Immature natural killer cell (primary cell): Measurements from ENCODE around the gene ITPR2. TPM values are rescaled to one million over a fixed set of nuclear protein-coding genes. Genes with fewer than 3 reads are reported as not detected.

Experiments used
- DNase-seq, 3 donors: peaks; one replicate each; pipeline ENCODE4 v3.0.0; 2022; ENCODE audit warnings: mixed read lengths in 1 of 3
- H3K27ac Mint-ChIP-seq, 6 donors: one replicate each; pipeline ENCODE4 v1.8.0; 2020; ENCODE audit warnings: mixed read lengths in 6 of 6, mild to moderate bottlenecking in 5 of 6, inconsistent platforms in 4 of 6, moderate library complexity in 3 of 6
- H3K27me3 Mint-ChIP-seq, 3 donors: one replicate each; pipeline ENCODE4 v1.8.0; 2020 to 2021; ENCODE audit warnings: low read depth in 3 of 3, mild to moderate bottlenecking in 3 of 3, mixed read lengths in 3 of 3, moderate library complexity in 3 of 3, inconsistent platforms in 1 of 3
- H3K36me3 Mint-ChIP-seq, 3 donors: one replicate each; pipeline ENCODE4 v1.8.0; 2020; ENCODE audit warnings: mixed read lengths in 3 of 3, inconsistent platforms in 2 of 3, mild to moderate bottlenecking in 2 of 3
- H3K4me1 Mint-ChIP-seq, 2 donors: one replicate each; pipeline ENCODE4 v1.8.0; 2020; ENCODE audit warnings: inconsistent platforms in 2 of 2, mild to moderate bottlenecking in 2 of 2, mixed read lengths in 2 of 2, moderate library complexity in 1 of 2
- H3K4me3 Mint-ChIP-seq, 5 donors: one replicate each; pipeline ENCODE4 v1.8.0; 2020; ENCODE audit warnings: mild to moderate bottlenecking in 5 of 5, mixed read lengths in 5 of 5, inconsistent platforms in 3 of 5, moderate library complexity in 3 of 5
- H3K9me3 Mint-ChIP-seq, 6 donors: one replicate each; pipeline ENCODE4 v1.8.0; 2020; ENCODE audit warnings: mild to moderate bottlenecking in 6 of 6, mixed read lengths in 6 of 6, inconsistent platforms in 4 of 6, moderate library complexity in 3 of 6
- polyA plus RNA-seq, 3 donors: library from polyadenylated mRNA; unstranded; fragments of 300-500 nt; fragmentation: Illumina TruSeq; gene quantifications; one replicate each; pipeline ENCODE4 v1.2.3, GENCODE V29; 2021

Gene ITPR2
- polyA plus RNA-seq, 3 donors from 2014 or later = 7.2 to 23.4 (median 7.4) TPM

GRCh38 chr12:26643532-26644315 is 189.3 kb downstream of the ITPR2 start:
- H3K27ac Mint-ChIP-seq = no peak overlapping the region
- no peaks in the 10 kb centered on the region for H3K4me1 Mint-ChIP-seq

GRCh38 chr12:26642361-26642760 is 190.6 kb downstream of the ITPR2 start:
- Mint-ChIP-seq H3K4me1 (no peaks in the 10 kb centered on the region), H3K9me3 (no peaks in the 10 kb centered on the region), H3K36me3 (peaks cover 13 to 26% (median 21%) of the 10 kb centered on the region in 3 donors), H3K27ac (no peak overlapping the region), H3K4me3 (no peak overlapping the region), H3K27me3 (peaks cover 0 to 6% (median 0%) of the 10 kb centered on the region in 3 donors)
- DNase-seq = no peak

More at GRCh38 chr12:26643532-26644315, 189.3 kb downstream of the ITPR2 start:
- Mint-ChIP-seq H3K4me3 (no peak overlapping the region), H3K36me3 (peaks cover 12 to 28% (median 21%) of the 10 kb centered on the region in 3 donors), H3K27me3 (peaks cover 0 to 6% (median 0%) of the 10 kb centered on the region in 3 donors), H3K9me3 (no peaks in the 10 kb centered on the region)
- DNase-seq = no peak

GRCh38 chr12:26636710-26637328 is 196.2 kb downstream of the ITPR2 start:
- Mint-ChIP-seq H3K27ac (no peak overlapping the region), H3K36me3 (peaks cover 7 to 26% (median 25%) of the 10 kb centered on the region in 3 donors), H3K4me3 (no peak overlapping the region), H3K9me3 (no peaks in the 10 kb centered on the region), H3K27me3 (peaks cover 0 to 3% (median 0%) of the 10 kb centered on the region in 3 donors), H3K4me1 (peaks cover 0 to 7% of the 10 kb centered on the region in 2 donors)
- DNase-seq = no peak

- Mint-ChIP-seq H3K27ac (no peak overlapping the region), H3K4me3 (no peak overlapping the region), H3K4me1 (peaks cover 0 to 7% of the 10 kb centered on the region in 2 donors), H3K9me3 (no peaks in the 10 kb centered on the region), H3K36me3 (peaks cover 8 to 26% (median 25%) of the 10 kb centered on the region in 3 donors), H3K27me3 (peaks cover 0 to 2% (median 0%) of the 10 kb centered on the region in 3 donors)
- no peak for DNase-seq
These were observed 199.3 kb downstream of the ITPR2 start for GRCh38 chr12:26633591-26634210.

- H3K4me3 Mint-ChIP-seq = no peak overlapping the region
- peaks cover 11 to 25% (median 24%) of the 10 kb centered on the region in 3 donors for H3K36me3 Mint-ChIP-seq
- H3K4me1 Mint-ChIP-seq = peaks cover 0 to 7% of the 10 kb centered on the region in 2 donors
These were observed 200.2 kb downstream of the ITPR2 start for GRCh38 chr12:26632756-26633155.

GRCh38 chr12:26631846-26632245 is 201.1 kb downstream of the ITPR2 start:
- Mint-ChIP-seq H3K4me1 (peaks cover 4 to 12% of the 10 kb centered on the region in 2 donors), H3K36me3 (peaks cover 17 to 32% (median 31%) of the 10 kb centered on the region in 3 donors), H3K27me3 (peaks cover 0 to 2% (median 0%) of the 10 kb centered on the region in 3 donors), H3K27ac (no peak overlapping the region), H3K4me3 (no peak overlapping the region), H3K9me3 (no peaks in the 10 kb centered on the region)
- no peak for DNase-seq

More at GRCh38 chr12:26632756-26633155, 200.2 kb downstream of the ITPR2 start:
- Mint-ChIP-seq H3K9me3 (no peaks in the 10 kb centered on the region), H3K27ac (no peak overlapping the region), H3K27me3 (peaks cover 0 to 2% (median 0%) of the 10 kb centered on the region in 3 donors)
- DNase-seq = no peak

GRCh38 chr12:26630546-26631027 is 202.4 kb downstream of the ITPR2 start:
- Mint-ChIP-seq H3K4me3 (no peak overlapping the region), H3K27ac (no peak overlapping the region), H3K9me3 (no peaks in the 10 kb centered on the region), H3K36me3 (peaks cover 17 to 43% (median 39%) of the 10 kb centered on the region in 3 donors), H3K4me1 (peaks cover 10 to 21% of the 10 kb centered on the region in 2 donors), H3K27me3 (peaks cover 0 to 2% (median 0%) of the 10 kb centered on the region in 3 donors)
- DNase-seq = no peak

- H3K9me3 Mint-ChIP-seq = no peaks in the 10 kb centered on the region
- H3K27ac Mint-ChIP-seq = no peak overlapping the region
- H3K4me3 Mint-ChIP-seq = no peak overlapping the region
- peaks cover 10 to 21% of the 10 kb centered on the region in 2 donors for H3K4me1 Mint-ChIP-seq
- peaks cover 0 to 2% (median 0%) of the 10 kb centered on the region in 3 donors for H3K27me3 Mint-ChIP-seq
- DNase-seq = no peak
- H3K36me3 Mint-ChIP-seq = peaks cover 17 to 45% (median 39%) of the 10 kb centered on the region in 3 donors
These were observed 203.1 kb downstream of the ITPR2 start for GRCh38 chr12:26629864-26630263.

- peaks cover 0 to 2% (median 0%) of the 10 kb centered on the region in 3 donors for H3K27me3 Mint-ChIP-seq
- H3K4me3 Mint-ChIP-seq = no peak overlapping the region
- H3K36me3 Mint-ChIP-seq = peaks cover 17 to 51% (median 47%) of the 10 kb centered on the region in 3 donors
- no peak overlapping the region for H3K27ac Mint-ChIP-seq
- peaks cover 10 to 13% of the 10 kb centered on the region in 2 donors for H3K4me1 Mint-ChIP-seq
- H3K9me3 Mint-ChIP-seq = no peaks in the 10 kb centered on the region
- no peak for DNase-seq
These were observed 204.8 kb downstream of the ITPR2 start for GRCh38 chr12:26628234-26628633.

- Mint-ChIP-seq H3K36me3 (peaks cover 17 to 56% (median 40%) of the 10 kb centered on the region in 3 donors), H3K27me3 (peaks cover 0 to 2% (median 0%) of the 10 kb centered on the region in 3 donors), H3K4me3 (peak overlapping the region in 1 of 5 donors; percentile 9), H3K9me3 (no peaks in the 10 kb centered on the region), H3K27ac (peak overlapping the region in 1 of 6 donors; percentile 11), H3K4me1 (peaks cover 10 to 13% of the 10 kb centered on the region in 2 donors)
- no peak for DNase-seq
These were observed 205.7 kb downstream of the ITPR2 start for GRCh38 chr12:26627335-26627734.

- H3K9me3 Mint-ChIP-seq = no peaks in the 10 kb centered on the region
- H3K4me1 Mint-ChIP-seq = peaks cover 10 to 13% of the 10 kb centered on the region in 2 donors
- no peaks in the 10 kb centered on the region for H3K27me3 Mint-ChIP-seq
These were observed 209.9 kb downstream of the ITPR2 start for GRCh38 chr12:26623136-26623535.

GRCh38 chr12:26622601-26623000 is 210.4 kb downstream of the ITPR2 start:
- Mint-ChIP-seq H3K4me1 (peaks cover 10 to 13% of the 10 kb centered on the region in 2 donors), H3K27ac (no peak overlapping the region), H3K36me3 (peaks cover 26 to 78% (median 52%) of the 10 kb centered on the region in 3 donors), H3K9me3 (no peaks in the 10 kb centered on the region), H3K4me3 (no peak overlapping the region), H3K27me3 (no peaks in the 10 kb centered on the region)
- no peak for DNase-seq

More at GRCh38 chr12:26623136-26623535, 209.9 kb downstream of the ITPR2 start:
- no peak overlapping the region for H3K4me3 Mint-ChIP-seq
- peaks cover 28 to 80% (median 52%) of the 10 kb centered on the region in 3 donors for H3K36me3 Mint-ChIP-seq
- no peak for DNase-seq
- H3K27ac Mint-ChIP-seq = peak overlapping the region in 1 of 6 donors; percentile 22

GRCh38 chr12:26621932-26622331 is 211.1 kb downstream of the ITPR2 start:
- no peak overlapping the region for H3K27ac Mint-ChIP-seq
- H3K36me3 Mint-ChIP-seq = peaks cover 24 to 75% (median 46%) of the 10 kb centered on the region in 3 donors
- DNase-seq = no peak
- peaks cover 6 to 9% of the 10 kb centered on the region in 2 donors for H3K4me1 Mint-ChIP-seq
- no peak overlapping the region for H3K4me3 Mint-ChIP-seq
- no peaks in the 10 kb centered on the region for H3K9me3 Mint-ChIP-seq
- no peaks in the 10 kb centered on the region for H3K27me3 Mint-ChIP-seq
